GM21529 (cell line): ENCODE measurements around the gene SLCO6A1.
"Not testable (repeated sequence)": the region's sequence is repeated elsewhere in the genome, so short reads cannot be mapped to it uniquely, and the experiment has no call there.

Experiments
- ATAC-seq: cut with Tn5 transposase; IDR thresholded peaks from one replicate; pipeline ENCODE4 v1.9.1; 2021; ENCODE audit not compliant: unreplicated experiment

The SLCO6A1 gene, protein sequence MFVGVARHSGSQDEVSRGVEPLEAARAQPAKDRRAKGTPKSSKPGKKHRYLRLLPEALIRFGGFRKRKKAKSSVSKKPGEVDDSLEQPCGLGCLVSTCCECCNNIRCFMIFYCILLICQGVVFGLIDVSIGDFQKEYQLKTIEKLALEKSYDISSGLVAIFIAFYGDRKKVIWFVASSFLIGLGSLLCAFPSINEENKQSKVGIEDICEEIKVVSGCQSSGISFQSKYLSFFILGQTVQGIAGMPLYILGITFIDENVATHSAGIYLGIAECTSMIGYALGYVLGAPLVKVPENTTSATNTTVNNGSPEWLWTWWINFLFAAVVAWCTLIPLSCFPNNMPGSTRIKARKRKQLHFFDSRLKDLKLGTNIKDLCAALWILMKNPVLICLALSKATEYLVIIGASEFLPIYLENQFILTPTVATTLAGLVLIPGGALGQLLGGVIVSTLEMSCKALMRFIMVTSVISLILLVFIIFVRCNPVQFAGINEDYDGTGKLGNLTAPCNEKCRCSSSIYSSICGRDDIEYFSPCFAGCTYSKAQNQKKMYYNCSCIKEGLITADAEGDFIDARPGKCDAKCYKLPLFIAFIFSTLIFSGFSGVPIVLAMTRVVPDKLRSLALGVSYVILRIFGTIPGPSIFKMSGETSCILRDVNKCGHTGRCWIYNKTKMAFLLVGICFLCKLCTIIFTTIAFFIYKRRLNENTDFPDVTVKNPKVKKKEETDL

GRCh38 chr5:102498271-102499034, at the start of gene SLCO6A1:
Gene SLCO6A1 (minus strand): TSS chr5:102499001. CDS start chr5:102498844, 157 bp downstream.
- no peak for ATAC-seq

DNA sequence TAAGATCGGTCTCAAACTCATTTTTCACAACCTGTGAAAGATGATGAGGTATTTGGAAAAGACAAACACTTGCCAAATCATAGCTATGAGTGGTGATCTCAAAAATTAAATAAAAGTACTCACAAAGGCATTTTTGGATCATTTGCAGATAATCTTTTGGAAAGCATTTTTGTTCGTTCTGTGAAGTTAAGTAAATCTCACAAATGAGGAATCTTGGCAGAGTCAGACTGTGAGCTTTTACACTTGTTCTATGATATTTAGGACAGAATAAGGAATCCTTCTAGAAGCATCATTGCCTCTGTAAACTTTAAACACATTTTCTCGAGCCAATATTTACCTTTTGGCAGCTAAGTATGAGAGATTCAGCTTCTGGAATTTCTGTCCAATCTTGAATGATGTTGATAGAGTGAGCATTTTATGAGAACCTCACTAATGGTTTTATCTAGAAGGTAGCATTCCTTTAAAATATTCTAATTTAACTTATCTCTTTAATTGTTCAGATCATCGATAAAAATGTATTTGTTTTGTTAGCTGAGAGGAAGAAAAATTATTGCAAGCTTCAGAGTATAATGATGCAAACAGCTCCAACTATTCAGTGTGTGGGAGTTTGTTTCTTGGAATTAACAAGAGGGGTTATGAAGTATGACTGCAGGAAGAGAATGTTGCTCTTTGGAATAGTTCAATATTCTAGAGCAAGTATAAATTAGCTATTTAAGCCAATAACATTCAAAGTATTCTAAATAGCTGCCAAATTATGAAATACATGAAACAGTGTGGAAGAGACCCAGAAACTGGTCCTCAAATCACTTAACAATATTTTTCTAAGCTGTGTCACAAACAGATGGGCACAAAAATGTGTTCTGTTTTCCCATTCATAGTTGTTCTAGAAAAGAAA, 48.6 kb upstream of the SLCO6A1 start:
- no peak for ATAC-seq

GRCh38 chr5:102545175-102545574, 46.4 kb upstream of the SLCO6A1 start:
- peak; percentile 79 for ATAC-seq

DNA sequence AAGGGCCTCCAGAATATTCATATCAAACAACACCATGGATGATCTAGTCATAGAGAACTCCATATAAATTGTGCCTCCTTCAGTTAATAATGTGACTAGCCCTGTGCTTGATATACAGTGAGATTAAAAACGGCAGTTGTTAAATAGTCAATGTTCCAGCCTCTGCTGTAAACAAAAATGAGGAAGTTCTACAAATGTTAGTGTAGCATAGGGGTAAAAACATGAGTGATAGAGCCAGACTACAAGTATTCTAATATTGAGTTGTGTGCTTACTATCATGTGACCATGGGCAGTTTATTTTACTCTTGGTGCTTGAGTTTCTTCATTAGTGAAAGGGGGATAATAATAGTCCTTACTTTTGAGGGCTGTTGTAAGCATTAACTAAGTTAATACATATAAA, 43.3 kb upstream of the SLCO6A1 start:
- ATAC-seq = no peak

DNA sequence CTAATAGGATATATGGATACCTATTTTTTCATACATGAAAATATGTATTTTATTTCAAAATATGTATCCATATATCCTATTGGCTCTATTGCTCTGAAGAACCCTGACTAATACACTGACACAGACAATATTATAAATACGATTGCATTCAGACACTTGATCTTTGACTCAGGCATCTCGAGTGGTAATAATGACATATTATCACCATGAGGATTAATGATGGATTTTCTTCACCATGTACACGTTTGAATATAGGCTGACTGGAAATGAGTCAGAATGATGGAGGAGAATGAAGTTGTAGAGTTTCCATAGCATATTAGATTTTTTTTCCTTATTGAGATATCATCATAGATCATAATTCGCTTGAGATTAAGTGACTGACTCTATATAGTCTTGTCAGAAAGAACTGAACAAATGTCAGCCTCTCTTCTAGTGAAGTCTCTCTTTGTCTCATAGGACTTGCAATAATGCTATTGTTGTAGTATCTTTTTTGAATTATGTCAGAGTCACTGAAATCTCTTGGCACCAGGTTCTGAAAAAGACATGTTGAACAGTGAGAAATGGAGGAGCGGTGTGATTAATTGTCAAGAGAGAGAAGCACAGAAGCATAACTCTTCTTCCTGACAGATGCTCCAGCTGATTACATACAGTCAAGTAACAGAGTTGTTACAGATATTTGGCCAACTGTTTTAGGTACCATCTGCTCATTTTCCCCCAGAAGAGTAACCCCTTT, 41.4 kb upstream of the SLCO6A1 start:
- no peak for ATAC-seq

DNA sequence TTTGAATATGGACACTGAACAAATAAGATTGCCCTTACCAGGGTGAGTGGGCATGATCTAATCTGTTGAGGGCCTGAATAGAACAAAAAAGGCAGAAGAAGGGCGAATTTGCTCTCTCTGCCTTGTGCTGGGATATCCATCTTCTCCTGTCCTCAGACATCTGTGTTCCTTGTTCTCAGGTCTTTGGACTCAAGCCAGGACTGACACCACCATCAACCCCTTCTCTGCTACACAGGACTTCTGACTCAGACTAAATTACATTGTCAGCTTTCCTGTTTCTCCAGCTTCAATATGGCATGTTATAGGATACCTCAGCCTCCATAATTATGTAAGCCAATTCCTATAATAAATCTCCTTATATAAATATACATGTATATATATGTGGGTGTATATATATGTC, 40.8 kb upstream of the SLCO6A1 start:
- no peak for ATAC-seq

GRCh38 chr5:102537011-102537410, 38.2 kb upstream of the SLCO6A1 start:
- ATAC-seq = no peak

GRCh38 chr5:102536323-102536928, 37.6 kb upstream of the SLCO6A1 start:
- no peak for ATAC-seq

DNA sequence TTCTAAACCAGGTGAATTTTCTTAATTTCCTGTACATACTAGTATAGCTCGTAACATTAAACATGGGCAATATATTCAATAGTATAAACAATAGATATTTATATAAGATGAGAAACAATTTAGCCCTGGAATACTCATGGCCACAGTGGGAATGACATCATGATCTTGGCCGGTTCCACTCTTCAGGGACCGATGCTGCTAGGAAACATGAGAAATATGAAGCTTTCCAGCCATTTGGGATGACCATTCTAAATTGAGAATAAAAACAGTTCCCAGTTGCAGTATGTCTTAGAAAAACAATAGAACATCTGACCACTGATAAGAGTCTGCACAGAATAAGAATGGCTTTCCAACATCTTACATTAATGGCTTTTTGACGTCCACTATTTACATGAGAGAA, 33.3 kb upstream of the SLCO6A1 start:
- ATAC-seq = no peak

- peak; percentile 71 for ATAC-seq
These were observed 32.7 kb upstream of the SLCO6A1 start for GRCh38 chr5:102531506-102531905.

DNA sequence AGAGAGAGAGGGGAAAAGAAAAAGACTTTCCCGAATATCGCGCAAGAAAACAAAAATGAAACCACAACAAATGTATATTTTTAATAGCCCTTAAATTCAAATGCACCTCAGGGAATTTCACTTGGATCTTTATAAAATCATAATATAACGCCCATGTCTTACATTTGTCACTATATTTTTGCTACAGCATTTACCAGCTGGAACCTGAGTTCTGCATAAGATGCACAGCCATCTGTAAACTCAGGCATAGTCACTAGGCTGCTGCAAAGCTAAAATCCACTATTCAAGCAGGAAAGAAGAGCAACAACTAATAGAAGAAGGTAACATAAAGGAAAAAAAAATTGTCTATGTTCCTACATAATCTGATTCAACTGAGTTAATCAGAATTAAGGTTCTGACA, 30.6 kb upstream of the SLCO6A1 start:
- no peak for ATAC-seq

DNA sequence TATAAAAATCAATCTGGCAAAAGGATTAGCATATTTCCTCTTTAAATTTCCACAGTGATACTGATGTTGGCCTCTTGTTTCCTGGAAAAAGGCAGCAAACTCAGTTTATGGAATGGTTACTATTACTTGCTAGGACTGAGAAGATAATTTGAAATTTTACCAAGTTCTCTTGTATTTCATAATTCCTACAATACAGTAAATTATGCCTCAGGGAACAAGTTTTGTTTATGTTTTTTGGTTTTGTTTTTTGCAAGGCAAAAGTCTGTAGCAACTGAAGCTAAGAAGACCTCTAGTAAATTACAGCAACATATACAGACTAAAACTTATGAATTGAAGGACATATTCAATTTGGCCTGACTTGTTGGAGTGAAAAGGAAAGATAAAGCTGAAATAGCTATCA, 30.2 kb upstream of the SLCO6A1 start:
- no peak for ATAC-seq

GRCh38 chr5:102528600-102528999, 29.8 kb upstream of the SLCO6A1 start:
- ATAC-seq = no peak

DNA sequence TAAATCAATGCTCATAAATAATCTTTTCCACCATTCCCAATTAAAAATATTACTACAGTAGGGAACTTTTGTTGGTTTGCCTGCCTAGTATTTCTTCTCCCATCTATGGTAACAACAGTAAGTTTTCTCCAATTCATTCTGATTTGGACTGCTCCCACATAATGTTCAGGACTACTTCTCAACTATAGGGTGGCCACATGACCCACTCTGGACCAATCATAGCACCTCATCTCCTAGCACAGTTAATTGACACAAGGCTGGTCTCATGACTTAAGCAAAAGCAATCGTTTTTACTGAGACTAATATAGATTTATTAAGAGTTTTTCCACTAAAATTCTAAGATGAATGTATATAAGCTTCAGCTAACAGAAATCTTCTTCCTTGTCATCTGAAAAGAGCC, 28.7 kb upstream of the SLCO6A1 start:
- no peak for ATAC-seq

- peak; percentile 97 for ATAC-seq
These were observed 24.9 kb upstream of the SLCO6A1 start for GRCh38 chr5:102523541-102524175.

- no peak for ATAC-seq
These were observed 12.9 kb upstream of the SLCO6A1 start for GRCh38 chr5:102511666-102512065.

DNA sequence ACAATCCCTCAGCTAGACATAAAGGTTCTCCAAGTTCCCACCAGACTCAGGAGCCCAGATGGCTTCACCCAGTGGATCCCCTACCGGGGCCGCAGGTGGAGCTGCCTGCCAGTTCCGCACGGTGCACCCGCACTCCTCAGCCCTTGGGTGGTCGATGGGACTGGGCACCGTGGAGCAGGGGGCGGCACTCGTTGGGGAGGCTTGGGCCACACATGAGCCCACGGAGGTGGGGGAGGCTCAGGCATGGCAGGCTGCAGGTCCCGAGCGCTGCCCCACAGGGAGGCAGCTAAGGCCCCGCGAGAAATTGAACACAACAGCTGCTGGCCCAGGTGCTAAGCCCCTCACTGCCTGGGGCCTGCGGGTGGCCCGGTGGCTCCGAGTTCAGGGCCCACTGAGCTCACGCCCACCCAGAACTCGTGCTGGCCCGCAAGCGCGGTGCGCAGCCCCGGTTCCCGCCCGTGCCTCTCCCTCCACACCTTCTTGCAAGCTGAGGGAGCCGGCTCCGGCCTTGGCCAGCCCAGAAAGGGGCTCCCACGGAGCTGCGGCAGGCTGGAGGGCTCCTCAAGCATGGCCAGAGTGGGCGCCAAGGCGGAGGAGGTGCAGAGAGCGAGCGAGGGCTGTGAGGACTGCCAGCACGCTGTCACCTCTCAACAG, 7.4 kb downstream of the SLCO6A1 start:
- ATAC-seq = not testable (repeated sequence)

- ATAC-seq = no peak
These were observed 15.1 kb downstream of the SLCO6A1 start for GRCh38 chr5:102483736-102484135.
